CD4-positive, alpha-beta T cell treated with Interleukin-1 beta for 1 hour (primary cell): ENCODE data around the gene ZNF888.
"Not testable (repeated sequence)": the region's sequence is repeated elsewhere in the genome, so short reads cannot be mapped to it uniquely, and the experiment has no call there.

Source experiments
- DNase-seq, 2 donors: peaks; one replicate each; pipeline ENCODE4 v3.0.0-alpha.2; 2020 to 2022

The ZNF888 gene

GRCh38 chr19:52941523-52941922 is 18.3 kb upstream of the ZNF888 start:
- DNase-seq: not testable (repeated sequence)

- DNase-seq: not testable (repeated sequence)
Measured at GRCh38 chr19:52940905-52941304, 17.7 kb upstream of the ZNF888 start.

- no peak for DNase-seq
Measured at GRCh38 chr19:52938761-52939160, 15.5 kb upstream of the ZNF888 start.

GRCh38 chr19:52936954-52937325 is 13.7 kb upstream of the ZNF888 start:
- no peak for DNase-seq

- no peak for DNase-seq
Measured at GRCh38 chr19:52936151-52936953, 13.1 kb upstream of the ZNF888 start.

- DNase-seq: no peak
Measured at GRCh38 chr19:52935434-52935833, 12.2 kb upstream of the ZNF888 start.

GRCh38 chr19:52924641-52925040 is 1.4 kb upstream of the ZNF888 start:
- not testable (repeated sequence) for DNase-seq

- DNase-seq: peak in 1 of 2 donors; percentile 45
Measured at GRCh38 chr19:52923778-52924593, 758 bp upstream of the ZNF888 start.

GRCh38 chr19:52917531-52917930 is 5.7 kb downstream of the ZNF888 start:
- no peak for DNase-seq

GRCh38 chr19:52910648-52911047 is 12.6 kb downstream of the ZNF888 start:
- no peak for DNase-seq

GRCh38 chr19:52904052-52904780 is 19.0 kb downstream of the ZNF888 start:
- not testable (repeated sequence) for DNase-seq

GRCh38 chr19:52901842-52902241 is 21.4 kb downstream of the ZNF888 start:
- DNase-seq: no peak

- not testable (repeated sequence) for DNase-seq
Measured at GRCh38 chr19:52898596-52898995, 24.6 kb downstream of the ZNF888 start.

GRCh38 chr19:52898101-52898500 is 25.1 kb downstream of the ZNF888 start:
- DNase-seq: no peak

GRCh38 chr19:52897138-52897935 is 25.9 kb downstream of the ZNF888 start, which contains the start of gene ZNF320:
TSS of gene ZNF320 (minus strand) at chr19:52897635. CDS start at chr19:52890255, 7,380 bp downstream.
- DNase-seq: peak; percentile 92 to 95

- no peak for DNase-seq
Measured at GRCh38 chr19:52896431-52897137, 26.6 kb downstream of the ZNF888 start.

- DNase-seq: no peak
Measured at GRCh38 chr19:52891336-52891735, 31.9 kb downstream of the ZNF888 start.

GRCh38 chr19:52889931-52890330 is 33.3 kb downstream of the ZNF888 start:
- DNase-seq: no peak

GRCh38 chr19:52889076-52889475 is 34.2 kb downstream of the ZNF888 start:
- no peak for DNase-seq

- DNase-seq: no peak
Measured at GRCh38 chr19:52880895-52881389, 42.3 kb downstream of the ZNF888 start.

- DNase-seq: not testable (repeated sequence)
Measured at GRCh38 chr19:52872996-52873395, 50.2 kb downstream of the ZNF888 start.
